Left lobe of liver (tissue), 1 donor: ENCODE results near the gene NLRP9. TPM values are rescaled to one million over a fixed set of nuclear protein-coding genes. Genes with fewer than 3 reads are reported as not detected.

ENCODE experiments used
- total RNA-seq: library from RNA; stranded (reverse); gene quantifications from one replicate; pipeline ENCODE4 v1.2.1, GENCODE V29; 2021
- donor health status: DM: no; HTN: yes; CAD: no.

Gene NLRP9
- total RNA-seq, 1 donor from 2014 or later, result not detected

Other genes starting within 250 kb of the NLRP9 start
- 0.81 TPM for gene SSC5D, start 250.0 kb downstream of the NLRP9 start, total RNA-seq
- gene SBK2, start 201.3 kb downstream of the NLRP9 start, total RNA-seq, result not detected
- gene SBK3, start 192.9 kb downstream of the NLRP9 start, total RNA-seq, result not detected
- gene ZNF579, start 157.6 kb downstream of the NLRP9 start, total RNA-seq, result 4.5 TPM
- 6.7 TPM for gene FIZ1, start 138.9 kb downstream of the NLRP9 start, total RNA-seq
- gene ZNF524, start 138.1 kb downstream of the NLRP9 start, total RNA-seq, result 13.2 TPM
- gene ZNF865, start 132.8 kb downstream of the NLRP9 start, total RNA-seq, result 8.1 TPM
- 5.3 TPM for gene ZNF784, start 113.8 kb downstream of the NLRP9 start, total RNA-seq
- 7.5 TPM for gene ZNF580, start 97.4 kb downstream of the NLRP9 start, total RNA-seq
- 6.1 TPM for gene ZNF581, start 94.8 kb downstream of the NLRP9 start, total RNA-seq
- gene CCDC106, start 90.2 kb downstream of the NLRP9 start, total RNA-seq, result 13.5 TPM
- 61.7 TPM for gene U2AF2, start 83.4 kb downstream of the NLRP9 start, total RNA-seq
- gene EPN1, start 63.2 kb downstream of the NLRP9 start, total RNA-seq, result 148 TPM
- gene RFPL4A, start 20.7 kb upstream of the NLRP9 start, total RNA-seq, result 1.0 TPM
- gene RFPL4AL1, start 30.7 kb upstream of the NLRP9 start, total RNA-seq, result not detected
- gene NLRP11, start 93.6 kb upstream of the NLRP9 start, total RNA-seq, result 0.30 TPM
- not detected for gene NLRP4, start 98.1 kb upstream of the NLRP9 start, total RNA-seq
- not detected for gene NLRP13, start 193.9 kb upstream of the NLRP9 start, total RNA-seq
- not detected for gene NLRP8, start 209.4 kb upstream of the NLRP9 start, total RNA-seq
- not detected for gene NLRP5, start 248.4 kb upstream of the NLRP9 start, total RNA-seq